T-cell (primary cell): ENCODE results near the gene MYRF. TPM values are rescaled to one million over a fixed set of nuclear protein-coding genes. Genes with fewer than 3 reads are reported as not detected.

ENCODE experiments used
- ATAC-seq, 4 experiments: fragments of 200-7000 bp in 3 of 4; fragments of 150-1000 bp in 1 of 4; cut with Tn5 transposase; replicated peaks in 1 of 4; 1 replicate in 3 of 4; 2 replicates in 1 of 4; pipeline ENCODE4 v1.10.0; 2021; ENCODE audit warnings: moderate library complexity in 3 of 4, mild to moderate bottlenecking in 2 of 4, moderate number of reproducible peaks in 1 of 4
- CTCF ChIA-PET, 2 donors: fragments of 300-600 bp; sonication (Branson Sonifier 250); formaldehyde crosslinking; loops; one replicate each; lab custom pipeline; 2022; ENCODE audit warnings: antibody characterized with exemption in 2 of 2; lab: Charles Lee
- POLR2A ChIA-PET, 2 donors: fragments of 300-600 bp; sonication (Branson Sonifier 250); formaldehyde crosslinking; loops; one replicate each; lab custom pipeline; 2022; ENCODE audit warnings: antibody characterized with exemption in 2 of 2; lab: Charles Lee
- DNase-seq, 35 experiments: peaks; one replicate each; pipeline versions ENCODE4 v3.0.0 to v3.0.0-alpha.2; 2013 to 2023
- H3K27ac ChIP-seq: one replicate; pipeline ENCODE4 v1.5.1; 2013; ENCODE audit warnings: low read length
- H3K27me3 ChIP-seq, 2 experiments: replicated peaks in 1 of 2; 1 replicate in 1 of 2; 2 replicates in 1 of 2; pipeline versions ENCODE4 v1.6.1 to v1.7.0; 2013; ENCODE audit warnings: low read length in 1 of 2, mixed read lengths in 1 of 2; ENCODE audit not compliant: control insufficient read depth in 2 of 2, insufficient read depth in 2 of 2; ENCODE audit errors: extremely low read depth in 1 of 2
- H3K36me3 ChIP-seq, 2 donors: 1 replicate in 1 of 2; 2 replicates in 1 of 2; pipeline versions ENCODE4 v1.6.1 to v1.7.0; 2013; ENCODE audit warnings: low read length in 1 of 2; ENCODE audit not compliant: control insufficient read depth in 2 of 2, insufficient read depth in 1 of 2; ENCODE audit errors: extremely low read depth in 1 of 2
- H3K4me1 ChIP-seq, 2 experiments: 1 replicate in 1 of 2; 2 replicates in 1 of 2; pipeline versions ENCODE4 v1.6.1 to v1.7.0; 2013; ENCODE audit warnings: low read length in 2 of 2, mixed read lengths in 1 of 2; ENCODE audit not compliant: insufficient read depth in 2 of 2, control insufficient read depth in 1 of 2; ENCODE audit errors: extremely low read depth in 1 of 2
- H3K4me3 ChIP-seq, 2 donors: 1 replicate in 1 of 2; 2 replicates in 1 of 2; pipeline versions ENCODE4 v1.5.1 to v1.7.0; 2013; ENCODE audit warnings: mild to moderate bottlenecking in 2 of 2, low read length in 1 of 2, moderate library complexity in 1 of 2; ENCODE audit not compliant: control insufficient read depth in 1 of 2; ENCODE audit errors: extremely low read depth in 1 of 2
- H3K9me3 ChIP-seq: 2 replicates; pipeline ENCODE4 v1.7.0; 2013
- H3K27ac Mint-ChIP-seq, 2 donors: one replicate each; pipeline ENCODE4 v1.8.0; 2020 to 2021; ENCODE audit warnings: mild to moderate bottlenecking in 2 of 2, mixed read lengths in 2 of 2
- H3K27me3 Mint-ChIP-seq, 2 donors: one replicate each; pipeline ENCODE4 v1.8.0; 2021 to 2022; ENCODE audit warnings: mixed read lengths in 2 of 2
- H3K36me3 Mint-ChIP-seq: one replicate; pipeline ENCODE4 v1.8.0; 2021; ENCODE audit warnings: mixed read lengths
- H3K4me1 Mint-ChIP-seq, 3 donors: one replicate each; pipeline ENCODE4 v1.8.0; 2020 to 2022; ENCODE audit warnings: mixed read lengths in 3 of 3, mild to moderate bottlenecking in 1 of 3
- H3K4me3 Mint-ChIP-seq, 3 donors: one replicate each; pipeline ENCODE4 v1.8.0; 2020 to 2022; ENCODE audit warnings: mild to moderate bottlenecking in 3 of 3, mixed read lengths in 3 of 3, moderate library complexity in 3 of 3
- H3K9me3 Mint-ChIP-seq, 3 donors: one replicate each; pipeline ENCODE4 v1.8.0; 2020 to 2022; ENCODE audit warnings: mixed read lengths in 3 of 3
- WGBS: methylation state at CpG from one replicate; pipeline ENCODE4 v1.1.5; 2013; ENCODE audit warnings: missing lambda C conversion rate; ENCODE audit not compliant: insufficient coverage; 5-methylcytosine and 5-hydroxymethylcytosine counted together
- total RNA-seq, 35 experiments: library from RNA in 6 of 35; stranded (reverse) in 6 of 35; fragments of 120-200 nt in 1 of 35; gene quantifications; one replicate each; pipeline versions ENCODE4 v1.2.1 to v1.2.4 and lab custom pipeline; 2013 to 2026

The MYRF gene
- total RNA-seq, 5 donors from 2014 or later (not counting 1 experiment from before 2014, with no cell fraction given), result 0.95 to 4.9 (median 1.5) TPM

- H3K4me1 Mint-ChIP-seq, result no peaks in the 10 kb centered on the region
- no peaks in the 10 kb centered on the region for H3K27me3 Mint-ChIP-seq
- no peaks in the 10 kb centered on the region for H3K36me3 ChIP-seq
- POLR2A ChIA-PET, result no interaction called here
- no peaks in the 10 kb centered on the region for H3K9me3 Mint-ChIP-seq
- H3K4me3 Mint-ChIP-seq, result no peak overlapping the region
- H3K4me3 ChIP-seq, result no peak overlapping the region
- H3K27ac ChIP-seq, result no peak overlapping the region
- H3K9me3 ChIP-seq, result no peaks in the 10 kb centered on the region
- CTCF ChIA-PET, result no interaction called here
- no peak overlapping the region for H3K27ac Mint-ChIP-seq
- no peaks in the 10 kb centered on the region for H3K27me3 ChIP-seq
- no peak for DNase-seq
- no peak for ATAC-seq
- H3K36me3 Mint-ChIP-seq, result no peaks in the 10 kb centered on the region
- 69% methylated on average over 11 of the region's 13 CpGs for WGBS
- no peaks in the 10 kb centered on the region for H3K4me1 ChIP-seq
Measured at GRCh38 chr11:61726775-61727174, 25.7 kb upstream of the MYRF start.

GRCh38 chr11:61727401-61727811 is 25.0 kb upstream of the MYRF start:
- Histone ChIP-seq H3K4me3 (no peak overlapping the region), H3K27me3 (no peaks in the 10 kb centered on the region), H3K9me3 (no peaks in the 10 kb centered on the region), H3K4me1 (no peaks in the 10 kb centered on the region), H3K36me3 (no peaks in the 10 kb centered on the region), H3K27ac (no peak overlapping the region)
- ChIA-PET POLR2A (no interaction called here), CTCF (no interaction called here)
- no peaks in the 10 kb centered on the region for H3K36me3 Mint-ChIP-seq
- H3K27me3 Mint-ChIP-seq, result no peaks in the 10 kb centered on the region
- H3K4me1 Mint-ChIP-seq, result no peaks in the 10 kb centered on the region
- no peak for ATAC-seq
- DNase-seq, result no peak
- no peak overlapping the region for H3K27ac Mint-ChIP-seq
- H3K4me3 Mint-ChIP-seq, result no peak overlapping the region
- WGBS, result 93% methylated on average over 2 of the region's 3 CpGs
- H3K9me3 Mint-ChIP-seq, result no peaks in the 10 kb centered on the region

- peaks cover under 1 to 3% (median 1%) of the 10 kb centered on the region in 3 donors for H3K4me1 Mint-ChIP-seq
- WGBS, result 81% methylated on average over 27 of the region's 33 CpGs
- H3K4me1 ChIP-seq, result peaks cover 0 to 4% of the 10 kb centered on the region in 2 experiments
- H3K4me3 ChIP-seq, result no peak overlapping the region
- H3K9me3 ChIP-seq, result no peaks in the 10 kb centered on the region
- no peaks in the 10 kb centered on the region for H3K36me3 Mint-ChIP-seq
- ATAC-seq, result no peak
- H3K9me3 Mint-ChIP-seq, result no peaks in the 10 kb centered on the region
- CTCF ChIA-PET, result interaction anchor here (0.6 to 1.1 kb wide), 2 partner anchors 15 to 91 kb away, joined by 3 to 7 read pairs; no protein-coding TSS in a partner anchor
- no peaks in the 10 kb centered on the region for H3K27me3 ChIP-seq
- POLR2A ChIA-PET, result no interaction called here
- H3K27ac ChIP-seq, result no peak overlapping the region
- no peaks in the 10 kb centered on the region for H3K36me3 ChIP-seq
- no peak overlapping the region for H3K27ac Mint-ChIP-seq
- DNase-seq, result no peak
- no peaks in the 10 kb centered on the region for H3K27me3 Mint-ChIP-seq
- H3K4me3 Mint-ChIP-seq, result no peak overlapping the region
Measured at GRCh38 chr11:61728066-61728939, 24.1 kb upstream of the MYRF start.

GRCh38 chr11:61728940-61729219 is 23.6 kb upstream of the MYRF start:
- peaks cover 0 to under 1% of the 10 kb centered on the region in 2 experiments for H3K27me3 ChIP-seq
- CTCF ChIA-PET, result interaction anchor here (0.6 to 1.1 kb wide), 2 partner anchors 15 to 91 kb away, joined by 3 to 7 read pairs; no protein-coding TSS in a partner anchor
- no peak overlapping the region for H3K4me3 Mint-ChIP-seq
- H3K4me3 ChIP-seq, result no peak overlapping the region
- no peaks in the 10 kb centered on the region for H3K36me3 ChIP-seq
- ATAC-seq (no peak), DNase-seq (no peak)
- no peaks in the 10 kb centered on the region for H3K36me3 Mint-ChIP-seq
- POLR2A ChIA-PET, result no interaction called here
- 67% methylated on average over 8 of the region's 8 CpGs for whole genome bisulfite sequencing
- peaks cover 0 to 4% of the 10 kb centered on the region in 2 experiments for H3K4me1 ChIP-seq
- no peaks in the 10 kb centered on the region for H3K9me3 ChIP-seq
- H3K27ac Mint-ChIP-seq, result no peak overlapping the region
- no peak overlapping the region for H3K27ac ChIP-seq
- no peaks in the 10 kb centered on the region for H3K9me3 Mint-ChIP-seq
- peaks cover 2 to 7% (median 4%) of the 10 kb centered on the region in 3 donors for H3K4me1 Mint-ChIP-seq
- H3K27me3 Mint-ChIP-seq, result no peaks in the 10 kb centered on the region

- WGBS, result 93% methylated on average over 7 of the region's 13 CpGs
- Histone ChIP-seq H3K4me3 (no peak overlapping the region), H3K9me3 (no peaks in the 10 kb centered on the region), H3K4me1 (peaks cover 0 to 4% of the 10 kb centered on the region in 2 experiments), H3K27ac (no peak overlapping the region), H3K27me3 (peaks cover 0 to 4% of the 10 kb centered on the region in 2 experiments), H3K36me3 (no peaks in the 10 kb centered on the region)
- Mint-ChIP-seq H3K9me3 (no peaks in the 10 kb centered on the region), H3K4me1 (peaks cover 2 to 7% (median 4%) of the 10 kb centered on the region in 3 donors), H3K36me3 (no peaks in the 10 kb centered on the region), H3K27me3 (no peaks in the 10 kb centered on the region), H3K4me3 (no peak overlapping the region), H3K27ac (no peak overlapping the region)
- no peak for DNase-seq
- ChIA-PET CTCF (no interaction called here), POLR2A (no interaction called here)
- ATAC-seq, result no peak
Measured at GRCh38 chr11:61730240-61730994, 22.0 kb upstream of the MYRF start.

GRCh38 chr11:61731211-61731951 is 21.1 kb upstream of the MYRF start:
- H3K36me3 ChIP-seq, result no peaks in the 10 kb centered on the region
- ChIA-PET POLR2A (interaction anchor here in 1 of 2 donors (0.5 kb wide), 1 partner anchor 272 kb away, joined by 7 read pairs; no protein-coding TSS in a partner anchor), CTCF (no interaction called here)
- 77% methylated on average over 11 of the region's 19 CpGs for WGBS
- DNase-seq, result no peak
- H3K27me3 ChIP-seq, result peaks cover 0 to 4% of the 10 kb centered on the region in 2 experiments
- no peaks in the 10 kb centered on the region for H3K9me3 ChIP-seq
- peaks cover 2 to 7% (median 4%) of the 10 kb centered on the region in 3 donors for H3K4me1 Mint-ChIP-seq
- H3K27ac ChIP-seq, result no peak overlapping the region
- no peak overlapping the region for H3K27ac Mint-ChIP-seq
- no peak for ATAC-seq
- no peaks in the 10 kb centered on the region for H3K9me3 Mint-ChIP-seq
- H3K4me3 ChIP-seq, result no peak overlapping the region
- no peak overlapping the region for H3K4me3 Mint-ChIP-seq
- peaks cover 0 to 4% of the 10 kb centered on the region in 2 experiments for H3K4me1 ChIP-seq
- H3K27me3 Mint-ChIP-seq, result no peaks in the 10 kb centered on the region
- no peaks in the 10 kb centered on the region for H3K36me3 Mint-ChIP-seq
